GM21447 (cell line): ENCODE results near the gene EPB41.
"Not testable (repeated sequence)": the region's sequence is repeated elsewhere in the genome, so short reads cannot be mapped to it uniquely, and the experiment has no call there.

Experiments used
- ATAC-seq: cut with Tn5 transposase; IDR thresholded peaks from one replicate; pipeline ENCODE4 v1.9.1; 2021; ENCODE audit not compliant: unreplicated experiment

The EPB41 gene

GRCh38 chr1:29124366-29125236 is 210.2 kb downstream of the EPB41 start:
- no peak for ATAC-seq

DNA sequence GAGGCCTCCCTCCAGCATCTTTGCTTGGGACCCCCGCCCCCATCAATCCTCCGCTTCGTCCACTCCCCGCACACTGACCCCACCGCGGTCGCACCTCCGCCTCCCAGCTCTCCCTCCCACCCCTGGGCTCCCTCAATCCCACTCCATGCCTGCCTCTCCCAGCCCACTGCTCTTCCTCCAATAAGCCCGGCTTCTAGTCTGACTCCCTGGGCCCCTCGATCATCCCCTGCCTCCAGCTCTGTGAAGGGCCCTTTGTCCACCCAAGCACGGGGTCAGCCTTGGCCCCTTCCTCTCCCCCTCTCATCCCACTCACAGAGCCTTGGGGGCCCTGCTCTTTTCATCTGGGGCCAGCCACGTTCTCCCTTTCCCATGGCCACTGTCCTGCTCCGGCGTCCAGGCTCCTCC is 210.9 kb downstream of the EPB41 start:
- ATAC-seq: no peak

DNA sequence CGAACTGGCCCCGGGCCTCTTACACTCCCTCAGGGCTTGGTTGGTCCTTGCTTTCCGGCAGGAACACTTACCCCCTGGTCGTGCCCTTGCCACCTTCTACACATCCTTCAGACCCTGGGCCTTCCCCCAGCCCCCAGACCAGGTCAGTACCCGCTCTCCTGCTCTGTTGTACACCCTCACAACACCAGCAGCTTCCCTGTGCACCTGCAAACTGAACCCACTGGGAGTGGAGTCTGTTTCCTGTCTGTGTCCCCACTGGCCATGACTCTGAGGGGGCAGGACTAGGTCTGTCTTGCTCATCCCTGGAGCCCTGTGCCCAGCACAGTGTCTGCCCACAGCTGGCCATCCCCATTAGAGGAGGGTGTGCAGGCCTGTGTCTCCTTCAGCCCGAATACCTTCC is 211.4 kb downstream of the EPB41 start:
- ATAC-seq: no peak

- ATAC-seq: no peak
These were observed 211.8 kb downstream of the EPB41 start for GRCh38 chr1:29126198-29126597.

GRCh38 chr1:29128739-29129138 is 214.4 kb downstream of the EPB41 start:
- no peak for ATAC-seq

- no peak for ATAC-seq
These were observed 215.5 kb downstream of the EPB41 start for GRCh38 chr1:29129916-29130315.

DNA sequence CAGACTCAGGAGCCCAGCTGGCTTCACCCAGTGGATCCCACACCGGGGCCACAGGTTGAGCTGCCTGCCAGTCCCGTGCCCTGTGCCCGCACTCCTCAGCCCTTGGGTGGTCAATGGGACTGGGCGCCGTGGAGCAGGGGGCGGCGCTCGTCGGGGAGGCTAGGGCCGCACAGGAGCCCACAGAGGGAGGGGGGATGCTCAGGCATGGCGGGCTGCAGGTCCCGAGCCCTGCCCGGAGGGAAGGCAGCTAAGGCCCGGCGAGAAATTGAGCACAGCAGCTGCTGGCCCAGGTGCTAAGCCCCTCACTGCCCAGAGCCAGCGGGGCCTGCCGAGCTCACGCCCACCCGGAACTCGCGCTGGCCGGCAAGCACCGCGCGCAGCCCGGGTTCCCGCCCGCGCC is 216.7 kb downstream of the EPB41 start:
- not testable (repeated sequence) for ATAC-seq

- ATAC-seq: no peak
These were observed 219.7 kb downstream of the EPB41 start for GRCh38 chr1:29133861-29134694.

DNA sequence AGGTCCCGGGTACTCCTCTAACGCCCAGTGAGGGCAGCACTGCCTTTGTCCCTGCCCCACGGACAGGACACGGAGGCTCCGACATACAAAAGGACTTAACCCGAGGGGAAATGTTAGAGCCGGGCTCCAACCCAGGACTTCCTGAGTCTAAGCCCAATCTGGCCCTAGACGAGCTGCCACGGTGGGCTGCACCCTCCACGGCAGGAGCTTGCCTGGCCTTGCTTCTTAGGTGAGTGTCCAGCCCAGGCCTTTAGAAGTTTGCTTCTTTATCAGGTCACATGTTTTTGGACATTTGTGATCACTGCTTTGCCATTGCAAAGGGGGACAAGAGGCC is 220.3 kb downstream of the EPB41 start:
- ATAC-seq: no peak

DNA sequence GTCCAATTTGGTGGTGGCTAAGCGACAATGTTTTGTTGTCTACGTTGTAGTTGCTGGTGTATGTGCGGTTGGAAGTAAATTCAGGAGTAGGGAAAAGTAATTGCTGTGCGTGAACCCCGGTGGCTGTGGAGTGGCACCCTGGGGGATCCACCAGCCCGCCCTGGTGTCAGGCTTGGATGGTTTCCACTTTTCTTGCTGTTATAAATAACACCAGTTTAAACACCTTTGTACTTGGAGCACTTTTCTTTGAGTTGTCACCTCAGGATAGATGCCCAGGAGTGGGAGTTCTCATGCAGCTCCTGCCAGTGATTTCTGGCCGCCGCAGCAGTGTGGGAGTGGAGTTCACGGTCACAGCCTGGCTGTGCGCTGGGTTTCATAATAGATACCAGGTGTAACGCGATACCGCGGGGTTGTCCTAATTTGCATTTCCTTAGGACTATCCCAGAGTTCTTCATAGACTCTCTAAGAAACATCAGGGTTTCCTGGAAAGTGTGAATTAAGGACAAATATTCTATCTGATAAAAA is 222.1 kb downstream of the EPB41 start:
- ATAC-seq: no peak

GRCh38 chr1:29142714-29143113 is 228.3 kb downstream of the EPB41 start:
- no peak for ATAC-seq

GRCh38 chr1:29144178-29144577 is 229.8 kb downstream of the EPB41 start:
- no peak for ATAC-seq

- ATAC-seq: no peak
These were observed 231.5 kb downstream of the EPB41 start for GRCh38 chr1:29145739-29146437.

GRCh38 chr1:29148656-29149491 is 234.5 kb downstream of the EPB41 start:
- no peak for ATAC-seq

- not testable (repeated sequence) for ATAC-seq
These were observed 236.0 kb downstream of the EPB41 start for GRCh38 chr1:29150346-29150745.

- no peak for ATAC-seq
These were observed 237.9 kb downstream of the EPB41 start for GRCh38 chr1:29152046-29152805.

GRCh38 chr1:29156543-29157268 is 242.3 kb downstream of the EPB41 start:
- no peak for ATAC-seq

GRCh38 chr1:29157269-29157601 is 242.9 kb downstream of the EPB41 start:
- ATAC-seq: no peak

DNA sequence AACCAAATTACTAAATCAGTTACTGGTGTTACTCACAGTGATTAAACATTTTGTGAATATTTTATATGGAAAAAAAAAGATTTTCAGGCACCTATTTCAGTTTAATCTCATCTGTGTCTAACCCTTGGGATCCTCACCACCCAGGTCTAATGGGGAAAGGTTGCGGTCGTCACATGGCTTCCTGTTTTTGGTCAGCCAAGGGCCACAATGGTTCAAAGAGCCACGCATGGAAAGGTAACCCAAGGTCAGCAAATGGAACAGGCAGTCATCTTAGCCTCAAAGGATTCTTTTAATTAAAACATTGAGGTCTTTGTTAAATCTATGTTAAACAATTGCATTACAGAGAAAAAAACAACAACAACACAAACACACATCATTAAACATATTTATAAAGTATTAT is 245.4 kb downstream of the EPB41 start:
- no peak for ATAC-seq
